ES-I3 (cell line): Measurements from ENCODE around the gene MIER2.

ENCODE experiments used
- H3K36me3 ChIP-seq: 2 replicates; pipeline ENCODE4 v1.6.1; 2013; ENCODE audit warnings: mild to moderate bottlenecking, low read length, control low read depth, moderate library complexity; ENCODE audit not compliant: insufficient read depth
- H3K4me1 ChIP-seq: 2 replicates; pipeline ENCODE4 v1.6.1; 2013; ENCODE audit warnings: mild to moderate bottlenecking, control low read depth, low read length; ENCODE audit not compliant: insufficient read depth
- H3K9ac ChIP-seq: 2 replicates; pipeline ENCODE4 v1.6.1; 2013; ENCODE audit warnings: low read depth, mild to moderate bottlenecking, low read length, moderate library complexity
- H3K9me3 ChIP-seq: 2 replicates; pipeline ENCODE4 v1.6.1; 2013; ENCODE audit warnings: mild to moderate bottlenecking, low read length, moderate library complexity; ENCODE audit not compliant: control insufficient read depth, insufficient read depth

Gene MIER2

DNA sequence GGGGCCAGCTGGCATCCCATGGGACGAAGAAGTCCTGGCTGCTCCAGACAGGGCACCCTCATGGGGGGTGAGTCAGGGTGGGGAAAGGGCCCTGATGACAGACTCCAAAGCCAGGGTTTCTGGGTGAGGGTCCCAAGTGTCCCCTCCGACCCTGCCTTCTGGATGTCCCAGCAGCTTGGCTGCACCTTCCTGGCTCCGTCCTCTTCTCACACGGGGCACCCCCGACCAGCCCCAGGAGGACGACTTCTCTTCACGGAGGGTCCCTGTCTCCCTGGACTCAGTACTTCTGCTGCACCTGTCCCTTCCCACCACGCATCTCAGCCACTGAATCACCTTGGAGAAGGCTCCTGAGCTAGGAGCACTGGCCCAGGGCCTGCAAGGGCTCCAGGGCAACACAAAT, 19.9 kb downstream of the MIER2 start:
- Histone ChIP-seq H3K36me3 (peaks cover 40% of the 10 kb centered on the region), H3K9ac (no peak overlapping the region), H3K9me3 (peaks cover 14% of the 10 kb centered on the region; the same call in 1 of the 2 replicates), H3K4me1 (no peaks in the 10 kb centered on the region)

DNA sequence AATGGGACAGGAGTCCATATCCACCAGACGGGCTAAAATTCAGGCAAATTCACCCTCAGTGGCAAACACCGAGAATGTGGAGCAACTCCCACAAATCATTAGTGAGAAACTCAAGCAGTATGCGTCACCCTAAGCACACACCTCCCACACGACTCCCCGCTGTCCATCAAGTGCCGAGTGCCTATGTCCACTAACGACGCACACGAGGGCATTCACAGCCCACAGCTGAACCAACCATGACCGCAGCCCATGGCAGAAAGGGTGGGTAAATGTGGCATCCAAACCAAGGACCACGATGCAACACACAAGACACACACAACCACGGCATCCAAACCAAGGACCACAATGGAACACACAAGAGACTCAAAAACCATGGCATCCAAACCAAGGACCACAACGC, 22.0 kb downstream of the MIER2 start:
- Histone ChIP-seq H3K9ac (no peak overlapping the region), H3K36me3 (peaks cover 32% of the 10 kb centered on the region), H3K4me1 (no peaks in the 10 kb centered on the region), H3K9me3 (peaks cover 11% of the 10 kb centered on the region; the same call in 1 of the 2 replicates)

DNA sequence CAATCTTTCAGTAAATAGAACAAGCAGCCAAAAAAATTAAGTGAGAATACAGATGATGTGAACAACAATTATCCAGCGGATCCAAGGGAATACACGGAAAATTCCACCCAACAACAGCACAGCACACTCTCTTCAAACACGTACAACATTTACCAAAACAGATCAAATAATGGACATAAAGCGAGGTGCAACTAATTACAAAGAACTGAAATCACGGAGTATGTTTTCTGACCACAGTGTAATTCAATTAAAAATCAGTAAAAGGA, 26.2 kb downstream of the MIER2 start:
- Histone ChIP-seq H3K4me1 (no peaks in the 10 kb centered on the region), H3K9me3 (peaks cover 11% of the 10 kb centered on the region), H3K9ac (no peak overlapping the region), H3K36me3 (peaks cover 21% of the 10 kb centered on the region)

DNA sequence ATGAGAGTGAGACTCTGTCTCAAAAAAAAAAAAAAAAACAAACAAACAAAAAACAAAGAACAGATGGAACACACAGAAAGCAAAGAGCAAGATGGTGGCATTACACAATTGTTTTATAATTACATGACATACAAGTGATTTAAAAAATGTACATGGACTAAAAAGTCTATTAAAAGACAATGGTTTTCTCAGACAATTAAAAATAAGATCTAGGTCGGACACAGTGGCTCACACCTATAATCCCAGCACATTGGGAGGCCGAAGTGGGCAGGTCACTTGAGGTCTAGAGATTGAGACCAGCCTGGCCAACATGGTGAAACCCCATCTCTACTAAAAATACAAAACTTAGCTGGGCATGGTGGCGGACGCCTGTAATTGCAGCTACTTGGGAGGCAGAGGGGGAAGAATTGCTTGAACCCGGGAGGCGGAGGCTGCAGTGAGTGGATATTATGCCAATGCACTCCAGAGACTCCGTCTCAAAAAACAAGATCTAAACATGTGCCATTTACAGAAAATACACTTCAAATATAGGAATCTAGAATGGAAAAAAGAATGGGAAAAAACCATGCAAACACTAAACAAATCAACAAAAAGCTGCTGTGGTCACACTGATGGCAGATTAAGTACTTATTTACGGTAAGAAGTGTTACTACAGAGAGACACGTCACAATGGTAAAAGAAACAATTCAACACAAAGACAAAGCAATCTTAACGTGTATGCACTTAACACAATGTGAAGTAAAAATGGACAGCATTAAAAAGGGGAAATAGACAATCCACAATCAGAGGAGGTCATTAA, 26.7 kb downstream of the MIER2 start:
- H3K36me3 ChIP-seq: peaks cover 20% of the 10 kb centered on the region
- peaks cover 11% of the 10 kb centered on the region for H3K9me3 ChIP-seq
- no peak overlapping the region for H3K9ac ChIP-seq
- no peaks in the 10 kb centered on the region for H3K4me1 ChIP-seq

DNA sequence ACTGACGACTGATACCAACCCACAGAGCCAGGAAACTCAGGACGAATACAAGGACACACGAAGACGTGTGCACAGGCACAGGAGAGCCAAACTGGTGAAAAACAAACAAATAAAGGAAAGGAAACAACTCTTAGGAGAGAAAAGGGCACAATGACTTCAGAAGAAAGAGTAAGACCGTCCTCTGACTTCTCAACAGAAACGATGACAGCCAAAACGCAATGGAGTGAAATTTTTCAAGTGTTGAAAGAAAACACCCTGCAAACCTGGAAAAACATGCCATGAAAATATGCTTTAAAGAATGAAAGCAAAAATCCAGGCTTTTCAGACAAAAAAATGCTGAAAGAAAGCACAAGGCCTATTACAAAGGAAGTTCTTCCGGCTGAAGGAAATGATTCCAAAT, 28.8 kb downstream of the MIER2 start:
- H3K9me3 ChIP-seq: peaks cover 8% of the 10 kb centered on the region
- no peaks in the 10 kb centered on the region for H3K4me1 ChIP-seq
- peaks cover 13% of the 10 kb centered on the region for H3K36me3 ChIP-seq
- H3K9ac ChIP-seq: no peak overlapping the region

DNA sequence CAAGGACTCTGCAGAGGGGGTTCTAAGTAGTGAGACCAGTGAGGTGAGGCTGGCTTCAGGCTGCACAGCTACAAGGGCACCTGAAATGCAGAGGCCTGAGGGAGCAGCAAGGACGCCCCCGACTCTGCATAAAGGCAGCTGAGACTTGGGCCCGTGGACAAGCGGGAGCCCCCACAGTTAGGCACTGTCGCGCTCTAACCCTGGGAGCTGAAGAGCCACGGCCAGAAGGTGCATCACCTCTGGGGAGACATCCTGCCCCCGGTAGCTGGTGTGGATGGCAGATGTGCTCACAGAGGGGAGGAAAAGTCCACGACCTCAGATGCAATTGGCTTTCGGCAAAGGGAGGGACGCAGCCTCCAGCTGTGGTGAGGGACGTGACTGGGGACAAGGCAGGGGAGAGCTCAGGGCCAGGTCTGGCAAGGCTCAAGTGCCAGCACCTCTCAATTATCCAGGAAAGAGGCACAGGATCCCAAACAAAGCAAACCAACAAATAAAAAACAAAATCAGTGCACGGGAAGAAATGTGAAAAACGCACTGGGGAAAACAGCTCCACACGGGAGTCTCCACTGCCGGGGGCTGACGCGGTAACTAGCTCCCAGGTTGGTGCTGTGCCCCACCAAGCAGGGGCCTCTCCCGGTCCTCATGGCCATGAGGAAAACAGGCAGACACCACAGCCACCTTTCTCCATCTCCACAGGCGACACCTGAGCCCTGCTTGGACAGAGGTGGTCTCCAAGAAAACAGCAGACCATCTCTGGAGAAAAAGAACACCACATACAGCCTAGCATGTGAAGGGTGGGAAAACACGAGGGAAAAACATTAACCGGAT, 30.4 kb downstream of the MIER2 start:
- Histone ChIP-seq H3K9me3 (no peaks in the 10 kb centered on the region; the same call in 1 of the 2 replicates), H3K4me1 (no peaks in the 10 kb centered on the region), H3K9ac (no peak overlapping the region), H3K36me3 (peaks cover 8% of the 10 kb centered on the region)

DNA sequence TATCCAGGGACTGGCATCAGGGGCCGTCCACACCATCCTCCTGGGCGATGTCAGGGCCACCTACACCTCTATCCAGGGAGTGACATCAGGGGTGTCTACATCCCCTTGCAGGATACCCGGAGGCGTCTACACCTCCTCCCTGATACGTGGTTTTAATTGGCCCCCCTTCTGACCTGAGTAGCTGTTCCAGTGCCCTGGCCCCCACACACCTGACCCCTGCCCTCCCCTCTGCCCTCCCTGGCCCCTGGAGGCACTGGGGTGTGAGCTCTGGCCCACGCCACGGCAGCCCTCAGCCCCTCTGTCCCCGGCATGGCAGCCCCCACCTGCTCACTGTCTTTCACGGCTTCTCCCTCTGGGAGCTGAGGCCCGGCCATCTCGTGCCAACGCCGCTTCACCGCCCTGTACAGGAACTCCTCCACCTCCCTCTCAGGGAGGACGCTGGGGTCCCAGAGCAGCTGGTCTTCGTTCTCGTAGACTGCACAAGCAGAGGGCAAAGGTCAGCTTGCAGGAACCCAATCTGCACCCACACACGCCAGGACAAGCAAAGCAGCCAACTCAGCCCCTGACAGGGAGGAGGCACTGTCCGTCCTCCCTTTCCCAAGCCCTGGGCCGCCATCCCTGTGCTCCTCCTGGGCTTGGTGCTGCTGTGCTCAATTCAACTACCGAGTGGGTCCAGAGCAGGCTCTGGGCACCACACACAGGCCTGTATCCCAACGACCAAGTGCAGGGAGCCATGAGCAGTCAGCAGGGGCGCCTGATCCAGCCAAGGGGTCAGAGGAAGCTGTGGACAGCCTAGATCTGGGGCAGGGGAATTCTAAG, 31.2 kb downstream of the MIER2 start:
- Histone ChIP-seq H3K36me3 (peaks cover 8% of the 10 kb centered on the region), H3K9me3 (no peaks in the 10 kb centered on the region; the same call in 1 of the 2 replicates), H3K9ac (no peak overlapping the region), H3K4me1 (no peaks in the 10 kb centered on the region)

DNA sequence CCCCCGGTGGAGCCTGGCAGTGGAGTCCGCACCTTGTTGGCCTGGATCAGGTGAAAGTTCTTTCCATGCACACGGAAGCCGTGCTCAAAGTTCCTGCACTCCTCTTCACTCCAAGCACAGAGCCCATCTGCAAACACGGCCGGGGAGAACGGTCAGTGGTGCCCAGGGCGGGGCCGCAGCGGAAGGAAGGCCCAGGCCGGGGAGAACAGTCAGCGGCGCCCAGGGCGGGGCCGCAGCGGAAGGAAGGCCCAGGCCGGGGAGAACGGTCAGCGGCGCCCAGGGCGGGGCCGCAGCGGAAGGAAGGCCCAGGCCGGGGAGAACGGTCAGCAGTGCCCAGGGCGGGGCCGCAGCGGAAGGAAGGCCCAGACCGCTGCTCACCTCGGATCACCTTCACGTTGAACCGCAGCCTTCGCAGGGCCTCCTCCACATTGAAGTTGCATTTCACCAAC, 32.8 kb downstream of the MIER2 start:
- Histone ChIP-seq H3K4me1 (no peaks in the 10 kb centered on the region), H3K36me3 (peaks cover 7% of the 10 kb centered on the region), H3K9me3 (no peaks in the 10 kb centered on the region; the same call in 1 of the 2 replicates), H3K9ac (no peak overlapping the region)

DNA sequence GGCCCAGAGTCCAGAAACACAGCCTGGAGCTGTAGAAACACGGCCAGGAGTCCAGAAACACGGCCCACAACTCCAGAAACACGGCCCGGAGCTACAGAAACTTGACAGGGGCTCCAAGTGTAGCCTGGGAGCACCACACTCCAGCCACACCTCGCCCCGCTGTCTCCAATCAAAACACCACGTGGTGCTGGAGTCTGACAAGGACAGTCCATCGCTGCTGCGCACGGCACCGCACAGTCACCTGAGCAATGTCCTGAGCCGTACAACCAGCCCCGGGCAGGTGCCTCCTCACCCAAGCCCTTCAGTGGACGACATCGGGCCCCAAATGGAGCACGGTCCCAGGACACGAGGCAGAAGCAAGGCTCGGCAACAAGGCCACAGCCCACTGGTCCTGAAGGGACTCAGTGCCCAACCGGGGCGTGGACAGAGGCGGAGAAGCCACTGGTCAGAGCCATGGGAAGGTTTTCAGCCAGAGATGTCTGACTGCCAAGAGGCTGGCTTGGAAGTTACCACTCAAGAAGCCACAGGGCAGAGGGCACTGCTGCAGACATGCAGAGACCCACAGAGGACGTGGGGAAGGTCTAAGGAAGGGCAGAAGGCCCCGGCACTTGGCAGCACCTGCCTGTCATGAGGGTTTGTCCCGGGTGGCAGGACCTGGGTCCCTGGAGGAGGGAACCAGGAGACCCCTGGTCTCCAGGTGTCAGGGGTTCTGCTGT, 33.7 kb downstream of the MIER2 start:
- H3K9ac ChIP-seq: no peak overlapping the region
- no peaks in the 10 kb centered on the region for H3K4me1 ChIP-seq
- peaks cover 7% of the 10 kb centered on the region for H3K36me3 ChIP-seq
- H3K9me3 ChIP-seq: no peaks in the 10 kb centered on the region; the same call in 1 of the 2 replicates

DNA sequence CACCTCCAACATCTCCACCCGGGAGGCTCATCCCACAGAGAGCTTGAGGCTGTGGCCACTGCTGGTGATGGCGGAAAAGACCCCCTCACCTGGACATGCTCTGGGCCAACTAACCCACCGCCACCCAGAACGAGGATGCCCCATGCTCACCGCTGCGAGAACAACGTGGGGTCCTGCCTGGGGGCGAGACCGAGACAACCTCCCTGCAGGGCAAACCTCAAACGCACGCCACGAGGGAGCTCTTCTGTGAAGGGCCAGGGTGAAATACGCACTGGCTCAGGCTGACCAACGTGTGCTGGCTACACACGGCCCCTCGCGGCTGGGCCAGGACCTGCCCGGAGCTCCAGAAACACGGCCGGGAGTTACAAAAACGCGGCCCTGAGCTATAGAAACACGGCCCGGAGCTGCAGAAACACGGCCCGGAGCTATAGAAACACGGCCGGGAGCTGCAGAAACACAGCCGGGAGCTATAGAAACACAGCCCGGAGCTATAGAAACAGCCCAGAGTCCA, 34.4 kb downstream of the MIER2 start:
- Histone ChIP-seq H3K36me3 (peaks cover 7% of the 10 kb centered on the region), H3K4me1 (no peaks in the 10 kb centered on the region), H3K9ac (no peak overlapping the region)

DNA sequence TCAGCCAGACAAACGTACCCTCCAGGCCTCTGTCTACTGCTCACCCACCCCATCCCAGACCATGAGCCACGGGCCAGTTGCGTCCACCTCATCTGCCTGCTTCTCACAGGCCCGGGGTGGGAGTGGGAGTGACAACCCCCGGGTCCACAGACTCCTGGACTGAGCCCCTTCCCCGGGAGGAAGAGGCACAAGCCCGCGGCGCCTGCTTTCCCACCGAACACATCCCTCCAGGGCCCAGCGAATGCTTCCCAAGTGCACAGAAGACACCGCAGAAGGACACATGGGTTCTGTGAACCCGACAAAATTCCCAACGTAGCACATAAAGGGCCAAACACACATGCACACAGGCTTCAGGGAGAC, 35.4 kb downstream of the MIER2 start:
- Histone ChIP-seq H3K36me3 (peaks cover 7% of the 10 kb centered on the region), H3K9ac (no peak overlapping the region)

More for the DNA sequence above, 34.4 kb downstream of the MIER2 start:
- H3K9me3 ChIP-seq: no peaks in the 10 kb centered on the region

DNA sequence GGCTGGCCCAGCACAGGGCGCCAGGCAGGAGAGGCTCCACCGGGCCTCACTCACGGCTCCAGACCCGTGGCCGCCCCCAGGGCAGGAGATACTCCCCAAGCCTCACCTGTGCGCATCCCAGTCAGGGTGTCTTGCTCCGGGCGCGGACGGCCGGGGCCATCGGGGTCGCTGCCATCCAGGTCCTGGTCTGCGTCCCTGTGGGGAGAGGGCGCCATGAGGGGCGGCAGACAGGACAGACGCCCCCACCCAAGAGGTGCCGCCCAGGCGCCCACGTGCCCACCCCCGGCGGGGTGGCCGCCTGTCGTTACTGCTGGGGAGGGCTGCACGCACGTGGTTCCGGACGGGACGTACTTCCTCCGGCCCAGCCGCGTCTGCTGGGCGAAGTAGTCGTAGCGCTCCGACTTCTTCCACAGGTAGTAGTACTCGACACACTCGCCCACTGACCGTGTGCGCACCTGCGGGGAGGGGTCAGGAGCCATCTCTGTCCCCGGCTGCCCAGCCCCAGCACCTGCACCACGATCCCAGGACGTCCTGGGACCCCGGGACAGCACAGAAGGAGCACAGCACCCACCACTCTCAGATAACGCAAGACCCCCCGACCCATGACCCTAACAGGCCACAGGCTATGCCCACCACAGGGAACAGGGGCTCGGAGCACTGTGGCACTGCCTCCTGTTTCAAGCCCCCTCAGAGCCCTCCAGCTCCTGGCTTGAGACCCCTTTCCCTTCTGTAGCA, 36.0 kb downstream of the MIER2 start:
- H3K9ac ChIP-seq: no peak overlapping the region
- H3K4me1 ChIP-seq: no peaks in the 10 kb centered on the region
- H3K9me3 ChIP-seq: no peaks in the 10 kb centered on the region
- H3K36me3 ChIP-seq: peaks cover 7% of the 10 kb centered on the region

More for the DNA sequence above, 35.4 kb downstream of the MIER2 start:
- Histone ChIP-seq H3K4me1 (no peaks in the 10 kb centered on the region), H3K9me3 (no peaks in the 10 kb centered on the region)

DNA sequence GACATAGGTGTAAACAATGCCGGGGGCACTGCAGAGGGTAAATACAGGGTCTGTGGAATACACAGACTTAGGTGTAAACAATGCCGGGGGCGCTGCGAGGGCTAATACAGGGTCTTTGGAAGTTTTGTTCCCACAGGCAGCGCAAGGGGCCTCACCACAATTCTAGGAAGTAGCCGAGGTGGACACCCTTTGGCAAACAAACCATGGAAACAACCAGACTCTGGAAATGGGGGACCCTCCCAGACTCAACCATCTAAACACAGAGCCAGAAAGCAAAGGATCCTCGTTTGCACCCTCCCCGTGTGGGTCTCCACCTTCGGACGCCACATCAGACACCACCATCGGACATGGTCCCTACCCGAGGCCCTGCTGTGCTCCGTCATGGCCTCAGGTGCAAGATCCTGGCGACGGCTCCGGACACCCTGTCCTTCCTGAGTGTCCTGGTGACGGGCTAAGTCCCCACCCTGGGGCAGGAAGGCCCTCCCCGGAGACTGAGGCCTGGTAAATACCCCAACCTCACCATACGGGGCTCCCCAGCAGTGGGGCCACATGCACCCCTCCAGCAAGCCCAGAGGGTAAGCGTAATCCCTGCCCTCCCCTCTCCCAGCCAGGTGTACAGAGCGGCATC, 36.7 kb downstream of the MIER2 start:
- Histone ChIP-seq H3K9me3 (no peaks in the 10 kb centered on the region), H3K36me3 (peaks cover 7% of the 10 kb centered on the region)

More for the DNA sequence above, 36.7 kb downstream of the MIER2 start:
- H3K4me1 ChIP-seq: no peaks in the 10 kb centered on the region
- H3K9ac ChIP-seq: no peak overlapping the region
